ENCODE results near the gene AGFG2. TPM values are rescaled to one million over a fixed set of nuclear protein-coding genes. Genes with fewer than 3 reads are reported as not detected.

The AGFG2 gene
- total and polyA plus RNA-seq, 4 donors: 37.2 to 48.8 (median 42.3) TPM

DNA sequence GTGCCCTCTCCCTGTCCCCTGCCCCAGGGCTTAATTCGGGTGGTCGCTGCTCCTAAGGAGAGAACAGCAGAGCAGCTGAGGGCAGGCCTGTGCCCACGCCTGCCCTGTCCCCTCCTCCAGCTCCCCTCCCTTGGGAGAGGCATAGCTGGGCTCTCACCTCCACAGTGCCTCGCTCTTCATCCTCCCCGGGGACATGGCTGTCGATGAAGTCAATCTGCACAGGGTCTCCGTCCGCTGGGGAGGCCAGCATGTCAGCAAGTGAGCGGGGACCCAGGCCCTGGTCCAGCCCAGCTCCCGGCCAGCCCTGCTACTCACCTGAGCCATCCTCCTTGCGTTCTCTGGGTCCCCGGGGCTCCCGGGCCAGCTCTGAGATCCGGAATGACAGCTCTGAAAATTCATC lies 38.5 kb downstream of the AGFG2 start:
- WGBS: 95% methylated on average over 14 of the region's 14 CpGs

DNA sequence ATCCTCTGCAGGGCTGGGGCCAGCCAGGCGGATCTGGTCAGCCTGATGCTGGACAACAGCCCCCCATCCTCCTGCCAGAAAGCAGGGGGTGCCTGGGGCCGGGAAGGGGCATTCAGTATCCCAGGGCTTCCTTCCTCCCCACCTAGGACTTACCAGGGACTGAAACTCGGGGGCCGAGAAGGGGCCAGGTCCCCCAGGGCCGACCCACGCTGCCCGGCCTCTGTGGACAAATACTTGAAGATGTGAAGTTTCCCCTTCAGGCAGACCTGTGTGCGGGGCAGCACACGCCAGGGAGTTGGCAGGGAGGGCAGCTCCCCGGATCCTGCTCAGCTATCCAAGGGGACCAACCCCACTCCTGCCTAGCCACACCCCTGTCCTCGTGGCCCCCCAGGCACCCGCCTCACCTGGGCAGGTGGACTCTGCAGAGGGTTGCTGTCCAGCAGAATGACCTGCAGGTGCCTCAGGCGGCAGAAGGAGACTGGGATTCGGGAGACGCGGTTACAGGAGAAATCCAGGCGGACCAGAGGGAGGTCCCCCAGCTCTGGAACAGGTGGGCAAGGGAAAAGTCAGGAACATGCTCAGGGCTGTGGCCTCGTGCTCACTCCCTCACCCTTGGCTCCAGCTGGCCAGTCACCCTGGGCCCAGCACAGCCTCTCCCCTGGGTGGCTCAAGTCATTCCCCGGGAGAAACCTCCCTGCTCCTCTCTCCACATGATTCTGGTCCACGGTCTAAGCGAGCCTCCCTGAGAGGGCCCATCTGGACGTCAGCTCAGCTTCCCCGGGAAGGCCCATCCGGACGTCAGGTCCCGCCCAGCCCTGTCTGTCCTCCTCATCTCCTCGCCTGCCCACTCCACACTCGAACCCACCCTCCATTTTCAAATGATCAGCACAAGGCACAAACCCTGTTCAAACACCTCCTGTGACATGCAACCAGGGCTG lies 39.5 kb downstream of the AGFG2 start:
- H3K9ac ChIP-seq (ENCODE audit: low read depth in 1 of 2, low read length in 2 of 2): no peak overlapping the region
- H3K4me3 ChIP-seq (ENCODE audit: low read depth in 1 of 3, low read length in 3 of 3): no peak overlapping the region
- H3K4me1 ChIP-seq (ENCODE audit: control insufficient read depth in 4 of 4, insufficient read depth in 4 of 4, low read length in 3 of 4): peaks cover 2 to 20% (median 11%) of the 10 kb centered on the region in 4 donors
- H3K36me3 ChIP-seq (ENCODE audit: control insufficient read depth in 4 of 4, insufficient read depth in 3 of 4, low read depth in 1 of 4, low read length in 3 of 4): peaks cover 25 to 59% (median 32%) of the 10 kb centered on the region in 4 donors
- WGBS: 94% methylated on average over 28 of the region's 28 CpGs
- TF ChIP-seq GABPA (IDR thresholded peaks at IDR 0.05 in 1 of 2, conservative IDR thresholded peaks at IDR 0.05 in 1 of 2): no peak
- no peak for TF ChIP-seq YY1 (IDR thresholded peaks at IDR 0.05)
- TF ChIP-seq, protein P1, sequence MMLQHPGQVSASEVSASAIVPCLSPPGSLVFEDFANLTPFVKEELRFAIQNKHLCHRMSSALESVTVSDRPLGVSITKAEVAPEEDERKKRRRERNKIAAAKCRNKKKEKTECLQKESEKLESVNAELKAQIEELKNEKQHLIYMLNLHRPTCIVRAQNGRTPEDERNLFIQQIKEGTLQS (IDR thresholded peaks at IDR 0.05): no peak
- TF ChIP-seq HNF4A (conservative IDR thresholded peaks at IDR 0.05): no peak
- no peak for TF ChIP-seq EGR1 (IDR thresholded peaks at IDR 0.05; ENCODE audit: low read depth in 2 of 2)
- TF ChIP-seq, protein P2, sequence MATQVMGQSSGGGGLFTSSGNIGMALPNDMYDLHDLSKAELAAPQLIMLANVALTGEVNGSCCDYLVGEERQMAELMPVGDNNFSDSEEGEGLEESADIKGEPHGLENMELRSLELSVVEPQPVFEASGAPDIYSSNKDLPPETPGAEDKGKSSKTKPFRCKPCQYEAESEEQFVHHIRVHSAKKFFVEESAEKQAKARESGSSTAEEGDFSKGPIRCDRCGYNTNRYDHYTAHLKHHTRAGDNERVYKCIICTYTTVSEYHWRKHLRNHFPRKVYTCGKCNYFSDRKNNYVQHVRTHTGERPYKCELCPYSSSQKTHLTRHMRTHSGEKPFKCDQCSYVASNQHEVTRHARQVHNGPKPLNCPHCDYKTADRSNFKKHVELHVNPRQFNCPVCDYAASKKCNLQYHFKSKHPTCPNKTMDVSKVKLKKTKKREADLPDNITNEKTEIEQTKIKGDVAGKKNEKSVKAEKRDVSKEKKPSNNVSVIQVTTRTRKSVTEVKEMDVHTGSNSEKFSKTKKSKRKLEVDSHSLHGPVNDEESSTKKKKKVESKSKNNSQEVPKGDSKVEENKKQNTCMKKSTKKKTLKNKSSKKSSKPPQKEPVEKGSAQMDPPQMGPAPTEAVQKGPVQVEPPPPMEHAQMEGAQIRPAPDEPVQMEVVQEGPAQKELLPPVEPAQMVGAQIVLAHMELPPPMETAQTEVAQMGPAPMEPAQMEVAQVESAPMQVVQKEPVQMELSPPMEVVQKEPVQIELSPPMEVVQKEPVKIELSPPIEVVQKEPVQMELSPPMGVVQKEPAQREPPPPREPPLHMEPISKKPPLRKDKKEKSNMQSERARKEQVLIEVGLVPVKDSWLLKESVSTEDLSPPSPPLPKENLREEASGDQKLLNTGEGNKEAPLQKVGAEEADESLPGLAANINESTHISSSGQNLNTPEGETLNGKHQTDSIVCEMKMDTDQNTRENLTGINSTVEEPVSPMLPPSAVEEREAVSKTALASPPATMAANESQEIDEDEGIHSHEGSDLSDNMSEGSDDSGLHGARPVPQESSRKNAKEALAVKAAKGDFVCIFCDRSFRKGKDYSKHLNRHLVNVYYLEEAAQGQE (IDR thresholded peaks at IDR 0.05): no peak
- TF ChIP-seq RXRA (IDR thresholded peaks at IDR 0.05): no peak
- TF ChIP-seq, protein P3, sequence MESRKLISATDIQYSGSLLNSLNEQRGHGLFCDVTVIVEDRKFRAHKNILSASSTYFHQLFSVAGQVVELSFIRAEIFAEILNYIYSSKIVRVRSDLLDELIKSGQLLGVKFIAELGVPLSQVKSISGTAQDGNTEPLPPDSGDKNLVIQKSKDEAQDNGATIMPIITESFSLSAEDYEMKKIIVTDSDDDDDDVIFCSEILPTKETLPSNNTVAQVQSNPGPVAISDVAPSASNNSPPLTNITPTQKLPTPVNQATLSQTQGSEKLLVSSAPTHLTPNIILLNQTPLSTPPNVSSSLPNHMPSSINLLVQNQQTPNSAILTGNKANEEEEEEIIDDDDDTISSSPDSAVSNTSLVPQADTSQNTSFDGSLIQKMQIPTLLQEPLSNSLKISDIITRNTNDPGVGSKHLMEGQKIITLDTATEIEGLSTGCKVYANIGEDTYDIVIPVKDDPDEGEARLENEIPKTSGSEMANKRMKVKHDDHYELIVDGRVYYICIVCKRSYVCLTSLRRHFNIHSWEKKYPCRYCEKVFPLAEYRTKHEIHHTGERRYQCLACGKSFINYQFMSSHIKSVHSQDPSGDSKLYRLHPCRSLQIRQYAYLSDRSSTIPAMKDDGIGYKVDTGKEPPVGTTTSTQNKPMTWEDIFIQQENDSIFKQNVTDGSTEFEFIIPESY (IDR thresholded peaks at IDR 0.05): no peak
- no peak for TF ChIP-seq NR2F2 (IDR thresholded peaks at IDR 0.05)
- no peak for TF ChIP-seq HNF4G (IDR thresholded peaks at IDR 0.05)
- no peak for TF ChIP-seq FOXA2 (IDR thresholded peaks at IDR 0.05)
- no peak overlapping the region for H3K27ac ChIP-seq (ENCODE audit: low read depth in 1 of 2, low read length in 2 of 2)
- no peak for DNase-seq (ENCODE audit: low spot score)
- H3K9me3 ChIP-seq (ENCODE audit: control insufficient read depth in 4 of 4, low read length in 3 of 4): no peaks in the 10 kb centered on the region
- H3K27me3 ChIP-seq (ENCODE audit: control insufficient read depth in 4 of 4, insufficient read depth in 4 of 4, low read length in 3 of 4): no peaks in the 10 kb centered on the region

More for the DNA sequence above, 38.5 kb downstream of the AGFG2 start:
- peaks cover 0 to 11% (median 6%) of the 10 kb centered on the region in 4 donors for H3K4me1 ChIP-seq (ENCODE audit: control insufficient read depth in 4 of 4, insufficient read depth in 4 of 4, low read length in 3 of 4)
- H3K36me3 ChIP-seq (ENCODE audit: control insufficient read depth in 4 of 4, insufficient read depth in 3 of 4, low read depth in 1 of 4, low read length in 3 of 4): peaks cover 25 to 58% (median 32%) of the 10 kb centered on the region in 4 donors
- no peak overlapping the region for H3K27ac ChIP-seq (ENCODE audit: low read depth in 1 of 2, low read length in 2 of 2)
- H3K9ac ChIP-seq (ENCODE audit: low read depth in 1 of 2, low read length in 2 of 2): no peak overlapping the region
- H3K4me3 ChIP-seq (ENCODE audit: low read depth in 1 of 3, low read length in 3 of 3): no peak overlapping the region
- no peak for DNase-seq (ENCODE audit: low spot score)
- TF ChIP-seq HNF4G (IDR thresholded peaks at IDR 0.05) (no peak), FOXA1 (IDR thresholded peaks at IDR 0.05) (no peak), RXRA (IDR thresholded peaks at IDR 0.05) (no peak), GABPA (IDR thresholded peaks at IDR 0.05 in 1 of 2, conservative IDR thresholded peaks at IDR 0.05 in 1 of 2) (no peak), RAD21 (IDR thresholded peaks at IDR 0.05) (no peak), YY1 (IDR thresholded peaks at IDR 0.05) (no peak), JUND (IDR thresholded peaks at IDR 0.05) (no peak), SP1 (IDR thresholded peaks at IDR 0.05) (no peak)
- TF ChIP-seq, protein P1 (IDR thresholded peaks at IDR 0.05): no peak
- TF ChIP-seq, protein P3 (IDR thresholded peaks at IDR 0.05): no peak
- TF ChIP-seq, protein P4, sequence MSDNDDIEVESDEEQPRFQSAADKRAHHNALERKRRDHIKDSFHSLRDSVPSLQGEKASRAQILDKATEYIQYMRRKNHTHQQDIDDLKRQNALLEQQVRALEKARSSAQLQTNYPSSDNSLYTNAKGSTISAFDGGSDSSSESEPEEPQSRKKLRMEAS (IDR thresholded peaks at IDR 0.05): no peak
- no peaks in the 10 kb centered on the region for H3K27me3 ChIP-seq (ENCODE audit: control insufficient read depth in 4 of 4, insufficient read depth in 4 of 4, low read length in 3 of 4)
- no peaks in the 10 kb centered on the region for H3K9me3 ChIP-seq (ENCODE audit: control insufficient read depth in 4 of 4, low read length in 3 of 4)

Data from liver (tissue), 9 donors.